ENCODE results near the gene A1BG. TPM values are rescaled to one million over a fixed set of nuclear protein-coding genes. Genes with fewer than 3 reads are reported as not detected.

The A1BG gene
- total RNA-seq, 4 donors from 2014 or later, result 4.5 to 12.5 (median 9.0) TPM; not detected in 1

- intact Hi-C loops (cut with DNase I; ENCODE audit: low total_unique reads) (loop anchor here (1.0 to 10.0 kb wide), 4 partner anchors 37 to 798 kb away; partner anchors contain the start of genes ZNF324B, ZNF497, ZNF549 and ZNF606), in situ Hi-C loops (cut with MboI; ENCODE audit: low sequenced_read_pairs in 4 of 4) (no loop called here)
- Histone ChIP-seq H3K4me3 (peak overlapping the region in 3 of 4 donors; percentile 91 to 95 (median 92)), H3K27ac (no peak overlapping the region), H3K9me3 (no peaks in the 10 kb centered on the region), H3K27me3 (no peaks in the 10 kb centered on the region), H3K36me3 (no peaks in the 10 kb centered on the region), H3K4me1 (peaks cover 24 to 29% of the 10 kb centered on the region in 2 donors)
- no peak for DNase-seq
- ATAC-seq, result no peak
- TF ChIP-seq POLR2A (IDR thresholded peaks at IDR 0.05) (no peak), CTCF (IDR thresholded peaks at IDR 0.05 in 4 of 5, conservative IDR thresholded peaks at IDR 0.05 in 1 of 5) (no peak)
Measured at GRCh38 chr19:58325311-58326022, 27.8 kb downstream of the A1BG start.

- H3K4me3 ChIP-seq, result no peak overlapping the region
- H3K36me3 ChIP-seq, result peaks cover 3 to 21% of the 10 kb centered on the region in 2 donors
- no peak for TF ChIP-seq CTCF (IDR thresholded peaks at IDR 0.05 in 4 of 5, conservative IDR thresholded peaks at IDR 0.05 in 1 of 5)
- TF ChIP-seq POLR2A (IDR thresholded peaks at IDR 0.05), result no peak
- no peaks in the 10 kb centered on the region for H3K4me1 ChIP-seq
- no peaks in the 10 kb centered on the region for H3K27me3 ChIP-seq
- intact Hi-C loops (cut with DNase I; ENCODE audit: low total_unique reads), result no loop called here
- DNase-seq, result no peak
- H3K9me3 ChIP-seq, result no peaks in the 10 kb centered on the region
- ATAC-seq, result no peak
- no peak overlapping the region for H3K27ac ChIP-seq
- in situ Hi-C loops (cut with MboI; ENCODE audit: low sequenced_read_pairs in 4 of 4), result no loop called here
Measured at GRCh38 chr19:58319241-58319640, 34.1 kb downstream of the A1BG start.

- ATAC-seq, result no peak
- intact Hi-C loops (cut with DNase I; ENCODE audit: low total_unique reads), result no loop called here
- Histone ChIP-seq H3K9me3 (no peaks in the 10 kb centered on the region), H3K36me3 (peaks cover 5 to 31% of the 10 kb centered on the region in 2 donors), H3K27me3 (no peaks in the 10 kb centered on the region), H3K4me1 (no peaks in the 10 kb centered on the region), H3K27ac (no peak overlapping the region), H3K4me3 (no peak overlapping the region)
- TF ChIP-seq POLR2A (IDR thresholded peaks at IDR 0.05) (no peak), CTCF (IDR thresholded peaks at IDR 0.05 in 4 of 5, conservative IDR thresholded peaks at IDR 0.05 in 1 of 5) (no peak)
- no peak for DNase-seq
- in situ Hi-C loops (cut with MboI; ENCODE audit: low sequenced_read_pairs in 4 of 4), result no loop called here
Measured at GRCh38 chr19:58318297-58318696, 35.0 kb downstream of the A1BG start.

GRCh38 chr19:58317476-58318072 is 35.7 kb downstream of the A1BG start:
- in situ Hi-C loops (cut with MboI; ENCODE audit: low sequenced_read_pairs in 4 of 4), result no loop called here
- TF ChIP-seq POLR2A (IDR thresholded peaks at IDR 0.05), result no peak
- no peak for TF ChIP-seq CTCF (IDR thresholded peaks at IDR 0.05 in 4 of 5, conservative IDR thresholded peaks at IDR 0.05 in 1 of 5)
- Histone ChIP-seq H3K9me3 (no peaks in the 10 kb centered on the region), H3K27ac (no peak overlapping the region), H3K27me3 (no peaks in the 10 kb centered on the region), H3K36me3 (peaks cover 5 to 38% of the 10 kb centered on the region in 2 donors), H3K4me3 (no peak overlapping the region), H3K4me1 (no peaks in the 10 kb centered on the region)
- ATAC-seq, result no peak
- no peak for DNase-seq
- intact Hi-C loops (cut with DNase I; ENCODE audit: low total_unique reads), result no loop called here

Measured in gastrocnemius medialis (tissue), 4 donors.